Left forelimb (tissue), 1 donor: Measurements from ENCODE around the gene GRIP2.

Experiments
- DNase-seq: peaks from one replicate; pipeline ENCODE4 v3.0.0-alpha.2; 2018; ENCODE audit warnings: low spot score

The GRIP2 gene

DNA sequence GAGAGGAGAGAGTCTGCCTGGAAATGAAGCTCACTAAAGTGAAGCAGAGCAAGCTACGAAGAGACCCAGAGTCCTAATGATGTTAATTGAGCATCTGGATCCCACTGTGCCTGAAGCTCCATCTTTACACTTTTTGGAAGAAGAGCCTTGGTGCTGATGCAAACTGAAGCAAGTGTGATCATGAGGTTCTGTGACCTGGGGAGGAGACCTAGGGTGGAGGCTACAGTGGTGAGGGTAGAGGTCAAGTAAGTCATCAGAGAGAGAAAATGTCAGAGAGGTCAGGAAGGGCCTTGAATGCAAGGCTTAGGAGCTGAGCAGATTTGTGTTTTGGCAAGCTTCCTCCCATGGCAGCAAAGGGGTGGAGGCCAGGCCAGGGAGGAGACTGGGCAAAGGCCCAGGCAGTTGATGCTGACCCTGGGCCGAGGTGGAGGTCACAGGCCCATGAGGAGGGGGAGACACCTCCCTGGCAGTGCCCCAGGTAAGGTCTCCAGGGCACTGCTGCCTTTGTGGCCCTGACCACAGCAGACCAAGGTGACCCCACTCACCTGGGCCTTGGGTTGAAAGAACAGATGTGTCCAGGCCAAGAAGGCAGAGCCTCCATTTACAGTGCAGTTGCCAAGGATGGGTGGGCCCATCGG, 1.6 kb downstream of the GRIP2 start:
- no peak for DNase-seq

GRCh38 chr3:14537590-14538450, 2.3 kb downstream of the GRIP2 start:
- DNase-seq, result no peak

DNA sequence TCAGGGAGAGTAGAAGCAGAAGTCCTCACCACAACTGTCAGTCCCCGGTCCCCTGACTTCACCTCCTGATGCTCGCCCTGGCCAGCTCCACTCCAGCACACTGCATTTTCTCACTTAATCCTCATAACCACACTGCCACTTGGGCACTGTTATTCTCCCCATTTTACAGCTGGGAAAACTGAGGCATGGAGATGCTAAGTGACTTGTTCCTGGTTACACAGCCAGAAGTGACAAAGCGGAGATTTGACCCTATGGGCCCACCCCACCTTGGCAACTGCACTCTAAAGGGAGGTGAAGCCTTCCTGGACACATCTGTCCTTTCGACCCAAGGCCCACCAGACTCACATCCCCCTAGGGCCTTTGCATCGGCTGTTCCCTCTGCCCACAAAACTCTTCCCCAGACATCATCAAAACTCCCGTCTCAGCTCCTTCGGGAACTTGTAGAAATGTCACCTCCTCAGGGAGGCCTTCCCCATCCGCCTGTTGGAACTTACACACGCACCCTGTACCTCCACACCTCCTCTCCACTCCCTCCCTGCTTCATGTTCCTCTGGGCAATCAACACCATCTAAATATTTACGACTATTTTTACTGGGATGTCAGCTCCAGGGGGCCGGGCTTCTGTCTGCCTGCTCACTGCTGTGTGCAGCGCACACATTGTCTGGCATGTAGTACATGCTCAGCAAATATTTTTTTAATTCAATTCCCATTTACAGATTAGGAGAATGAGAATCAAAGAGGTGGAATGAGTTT, 3.1 kb downstream of the GRIP2 start:
- no peak for DNase-seq

DNA sequence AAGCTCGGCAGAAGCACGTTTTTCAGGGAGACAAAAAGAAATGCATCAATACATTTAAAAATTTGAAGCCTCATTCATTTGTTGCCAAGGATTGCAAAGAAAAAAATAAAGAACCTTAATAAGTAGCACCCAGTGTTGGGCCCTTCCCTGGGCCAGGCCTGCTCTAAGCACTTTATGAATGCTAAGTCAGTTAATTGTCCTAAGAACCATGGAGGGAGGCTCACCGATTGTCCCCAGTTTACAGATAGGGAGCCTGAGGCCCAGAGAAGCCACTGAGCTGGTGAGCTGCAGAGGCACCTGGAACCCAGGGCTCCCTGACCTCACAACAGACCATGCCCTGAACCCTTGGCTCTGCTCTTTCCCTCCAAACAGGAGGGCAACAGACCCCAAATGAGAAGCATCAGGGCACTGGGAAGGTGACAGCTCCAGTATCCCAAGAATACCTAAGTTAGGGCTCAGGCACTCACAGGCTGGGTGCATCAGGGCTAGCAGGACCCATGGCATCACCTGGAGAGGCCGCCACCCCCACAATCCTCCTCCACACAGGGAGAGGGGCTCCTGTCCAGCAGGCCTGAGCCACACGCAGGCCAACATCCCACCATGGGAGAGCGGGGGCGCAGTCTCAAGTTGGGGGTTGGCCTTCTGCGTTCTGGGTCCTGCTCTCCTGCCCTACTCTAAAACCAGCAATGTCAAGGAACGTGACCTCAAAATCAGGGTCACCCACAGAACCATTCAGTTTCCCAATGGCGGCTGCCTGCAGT, 3.9 kb downstream of the GRIP2 start:
- no peak for DNase-seq

DNA sequence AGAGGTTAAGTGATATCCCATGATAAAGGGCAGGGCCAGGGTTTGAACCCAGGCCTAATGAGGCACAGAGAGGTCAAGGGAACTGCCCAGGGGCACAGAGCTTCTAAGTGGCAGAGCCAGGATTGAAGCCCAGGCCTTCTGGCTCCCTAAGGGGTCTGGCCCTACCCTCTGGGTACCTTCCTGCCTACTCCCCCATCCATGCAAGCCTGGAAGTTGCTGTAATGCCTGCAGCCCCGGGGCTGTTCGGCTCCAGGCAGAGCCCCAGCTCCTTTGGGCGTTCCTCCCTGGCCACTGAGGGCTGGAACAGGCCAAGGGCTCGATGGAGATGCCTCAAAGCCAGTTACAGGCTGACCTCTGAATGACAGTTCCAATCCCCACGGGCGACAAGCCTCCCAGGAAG, 4.5 kb downstream of the GRIP2 start:
- DNase-seq, result no peak

DNA sequence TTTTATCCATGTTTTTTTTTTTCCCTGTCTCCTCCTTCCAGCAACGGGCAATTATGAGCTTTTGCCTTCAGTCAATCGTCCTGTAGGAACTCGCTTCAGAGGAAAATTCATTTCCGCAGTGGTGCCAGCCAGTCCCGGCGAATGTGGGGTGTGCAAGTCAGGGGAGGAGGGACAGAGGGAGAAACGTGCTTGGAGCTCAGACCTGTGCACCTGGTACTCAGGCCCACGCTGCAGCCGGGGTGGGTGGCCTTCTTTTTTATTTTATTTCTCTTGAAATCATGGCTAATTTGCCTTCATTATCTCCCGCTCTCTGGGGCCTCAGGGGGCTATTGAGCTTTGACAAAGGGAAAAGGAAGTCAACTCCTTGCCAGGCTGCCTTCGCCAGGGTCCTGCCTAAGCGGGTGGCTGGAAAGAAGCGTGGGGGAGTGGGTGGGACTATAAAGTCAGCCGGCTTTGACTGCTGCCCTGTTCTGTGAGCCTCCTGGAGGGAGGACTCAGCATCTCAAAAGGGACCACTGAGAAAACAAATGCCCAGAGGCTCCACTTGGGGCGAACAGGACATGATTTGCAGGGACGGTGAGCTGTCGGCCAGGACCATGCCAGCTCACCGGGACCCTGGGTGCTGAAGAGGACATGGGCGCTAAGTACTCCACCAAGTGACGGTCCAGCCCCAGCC, 5.5 kb downstream of the GRIP2 start:
- no peak for DNase-seq

GRCh38 chr3:14533457-14533958, 6.6 kb downstream of the GRIP2 start:
- no peak for DNase-seq

DNA sequence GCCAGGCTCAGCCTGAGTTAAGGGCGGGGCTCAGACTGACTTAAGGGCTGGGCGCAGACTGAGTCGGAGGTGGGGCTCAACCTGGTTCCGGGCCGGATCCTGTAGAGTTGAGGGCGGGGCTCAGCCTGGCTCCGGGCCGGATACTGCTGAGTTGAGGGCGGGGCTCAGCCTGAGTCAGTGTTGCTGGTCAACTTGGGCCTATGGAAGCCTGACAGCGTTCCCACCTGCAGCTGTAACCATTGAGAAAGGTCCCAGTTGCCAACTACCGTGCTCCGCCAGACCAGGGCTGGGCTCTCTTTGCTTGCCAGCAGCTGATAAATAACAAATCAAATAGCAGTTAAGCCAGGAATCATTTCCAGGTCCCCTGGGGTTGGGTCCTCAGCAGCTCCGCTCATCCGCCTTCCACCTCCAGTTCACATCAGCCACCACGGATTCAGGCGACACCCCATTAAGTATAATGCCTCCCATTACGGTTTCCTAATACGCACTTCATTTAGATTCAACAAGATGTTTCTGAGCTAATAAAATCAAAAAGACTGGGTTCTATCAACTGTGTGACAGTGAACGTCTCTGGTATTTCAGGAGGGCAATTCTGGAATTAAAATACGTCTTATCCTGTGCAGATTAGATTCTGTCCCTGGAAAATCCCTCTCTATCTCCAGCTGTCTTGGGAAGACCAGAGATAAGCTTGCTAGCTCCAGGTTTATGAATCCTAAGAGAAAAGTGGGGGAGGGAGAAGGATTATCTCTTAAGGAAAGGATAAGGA, 7.3 kb downstream of the GRIP2 start:
- DNase-seq, result no peak

GRCh38 chr3:14531856-14532395, 8.2 kb downstream of the GRIP2 start:
- DNase-seq, result no peak

DNA sequence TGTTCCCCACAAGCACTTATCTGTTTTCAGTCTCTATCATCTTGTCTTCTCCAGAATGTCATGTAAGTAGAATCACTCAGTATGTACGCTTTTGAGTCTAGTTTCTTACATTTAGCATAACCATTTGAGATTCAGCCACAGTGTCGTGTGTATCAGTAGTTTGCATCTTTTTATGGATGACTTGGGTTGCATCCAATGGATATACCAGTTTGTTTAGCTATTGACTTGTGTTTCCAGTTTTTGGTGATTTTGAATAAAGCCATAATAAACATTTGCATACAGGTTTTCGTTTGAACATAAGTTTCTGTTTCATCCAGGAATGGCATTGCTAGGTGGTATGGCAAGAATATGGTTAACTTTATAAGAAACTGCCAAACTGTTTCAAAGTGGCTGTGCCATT, 12.1 kb downstream of the GRIP2 start:
- no peak for DNase-seq

DNA sequence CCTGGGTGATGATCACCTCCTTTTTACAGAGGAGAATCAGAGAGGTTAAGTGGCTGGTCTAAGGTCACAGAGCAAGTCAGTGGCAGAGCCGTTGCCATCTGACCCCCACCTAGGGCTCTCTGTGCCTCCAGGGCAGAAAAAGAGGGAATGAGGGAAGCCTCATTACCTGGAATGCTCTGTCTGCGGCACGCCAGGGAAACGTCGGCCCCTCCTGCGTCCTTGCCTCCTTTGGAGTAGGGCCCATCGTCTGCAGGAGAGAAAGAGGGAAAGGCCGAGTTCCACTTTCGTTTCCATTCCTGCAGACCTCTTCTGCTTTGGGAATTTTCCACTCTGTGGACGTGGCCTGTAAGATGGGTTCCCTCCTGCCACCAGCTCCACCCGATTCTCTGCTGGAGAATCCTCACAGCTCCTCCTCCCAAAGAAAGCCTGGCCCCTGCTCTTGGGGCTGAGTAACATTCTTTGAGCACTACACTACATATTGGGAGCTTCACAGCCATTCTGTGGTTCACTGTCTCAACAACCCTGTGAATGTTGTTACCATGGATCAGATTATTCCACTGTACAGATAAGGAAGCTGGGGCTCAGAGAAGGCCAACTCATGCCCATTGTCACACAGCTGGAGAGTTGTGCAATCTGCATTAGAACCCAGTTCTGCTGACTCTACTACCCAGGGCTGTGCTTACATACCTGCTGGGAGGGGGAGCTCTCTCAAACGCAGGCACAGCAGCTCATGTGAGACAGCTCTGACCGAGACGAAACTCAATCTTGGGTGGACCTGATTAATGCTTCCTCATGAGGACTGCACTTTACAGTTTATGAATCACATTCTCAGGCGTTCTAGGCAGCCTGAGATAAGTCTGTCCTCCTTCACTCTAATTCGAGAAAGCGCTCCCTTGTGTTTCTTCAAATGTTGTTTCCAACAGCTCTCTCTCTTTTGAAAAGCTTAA, 14.2 kb downstream of the GRIP2 start:
- no peak for DNase-seq

GRCh38 chr3:14524920-14525660, 15.1 kb downstream of the GRIP2 start:
- DNase-seq, result no peak

DNA sequence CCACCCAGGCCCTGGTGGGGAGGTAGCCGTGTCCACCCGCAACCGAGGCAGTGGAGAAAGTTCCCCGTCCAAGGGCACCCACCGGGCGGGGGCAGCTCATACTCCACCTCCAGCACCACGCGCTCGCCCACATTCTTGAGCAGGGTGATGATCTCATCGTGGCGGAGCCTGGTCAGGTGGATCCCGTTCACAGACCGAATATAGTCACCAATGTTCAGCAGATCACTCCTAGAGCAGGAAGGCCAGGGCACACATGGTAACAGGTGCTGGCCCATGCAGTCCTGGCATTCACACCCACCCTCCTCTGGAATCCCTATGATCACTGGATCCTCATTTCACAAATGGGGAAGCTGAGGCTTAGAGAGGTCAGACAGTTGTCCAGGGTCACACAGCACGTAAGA, 15.8 kb downstream of the GRIP2 start:
- DNase-seq, result no peak

- no peak for DNase-seq
Observed at GRCh38 chr3:14523792-14524191, 16.4 kb downstream of the GRIP2 start.

DNA sequence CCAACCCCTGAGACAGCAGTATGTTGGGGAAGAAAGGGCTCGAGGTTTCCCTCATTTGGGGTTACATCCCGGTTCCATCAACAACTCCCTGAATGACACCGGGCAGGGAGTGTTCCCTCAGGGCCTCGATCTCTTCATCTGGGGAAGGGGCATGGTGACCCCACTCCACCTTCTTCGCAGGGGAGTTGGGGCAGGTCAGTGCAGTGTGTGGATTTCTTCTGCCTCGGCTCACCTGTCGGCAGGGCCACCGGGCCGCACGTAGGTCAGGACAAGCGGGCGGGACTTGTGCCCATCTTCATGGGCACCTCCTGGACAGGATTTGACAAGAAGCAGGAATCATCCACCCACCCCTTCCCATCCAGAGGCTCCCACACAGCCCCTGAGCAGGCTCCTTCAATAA, 17.4 kb downstream of the GRIP2 start:
- DNase-seq, result peak; percentile 62

DNA sequence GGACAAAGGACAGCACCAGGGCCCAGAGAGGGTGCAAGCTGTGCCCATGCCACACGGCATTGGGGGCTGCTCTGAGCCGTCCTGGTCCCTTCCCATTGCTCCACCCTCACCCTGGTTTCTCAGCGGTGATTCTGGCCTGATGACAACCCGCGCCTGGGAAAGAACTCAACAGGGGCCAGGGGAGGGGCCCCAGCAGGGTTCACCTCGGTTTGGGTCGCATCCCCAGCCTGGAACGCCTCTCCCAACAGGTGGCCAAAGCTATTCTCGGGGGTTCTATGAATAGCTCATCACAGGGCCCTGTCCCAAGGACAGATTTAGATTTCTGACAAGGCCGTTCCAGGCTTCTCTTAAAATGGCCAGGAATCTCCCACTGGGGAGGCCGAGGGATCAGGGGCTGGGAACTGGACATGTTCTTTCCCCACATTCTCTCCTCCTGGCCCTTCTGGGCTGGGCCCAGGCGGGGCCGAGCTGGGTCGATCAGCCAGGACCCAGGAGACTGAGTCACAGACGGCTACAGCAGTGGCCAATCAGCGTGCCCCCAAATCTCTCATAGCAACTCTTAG, 17.9 kb downstream of the GRIP2 start:
- DNase-seq, result peak; percentile 50

DNA sequence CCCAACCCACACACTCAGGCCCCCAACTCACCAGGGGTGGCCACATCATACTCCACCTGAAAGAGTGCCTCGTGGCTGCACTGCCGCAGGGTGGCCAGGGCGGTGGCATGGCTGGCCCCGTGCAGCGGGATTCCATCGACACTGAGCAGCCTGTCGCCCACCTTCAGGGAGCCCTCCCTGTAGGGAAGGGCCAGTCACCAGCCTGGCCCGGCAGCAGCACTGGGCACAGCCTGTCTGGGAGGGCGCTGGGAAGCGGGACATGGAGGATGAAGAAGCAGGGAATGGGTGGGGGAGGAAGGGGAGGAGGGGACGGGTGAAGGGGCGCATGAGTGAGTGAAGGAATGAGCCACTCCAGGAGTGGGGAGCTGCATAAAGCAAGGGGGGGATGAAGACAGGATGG, 18.5 kb downstream of the GRIP2 start:
- no peak for DNase-seq

DNA sequence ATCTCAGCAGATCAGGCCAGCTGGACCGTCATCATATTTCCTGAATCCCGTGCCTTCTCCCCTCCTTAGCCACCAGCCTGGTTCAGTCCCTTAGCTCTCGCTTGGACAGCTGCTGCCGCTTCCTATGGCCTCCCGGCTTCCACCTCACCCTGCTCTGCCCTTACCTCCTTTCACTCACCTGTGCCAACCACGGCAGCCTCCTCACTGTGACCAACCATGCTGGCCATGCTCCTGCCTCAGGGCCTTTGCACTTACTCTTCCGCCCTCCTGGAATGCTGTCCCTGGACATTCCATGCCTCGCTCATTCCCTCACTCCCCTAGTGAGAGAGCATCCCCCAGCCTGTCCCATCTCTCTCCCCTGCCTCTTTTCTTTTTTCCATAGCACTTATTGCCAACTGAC, 19.2 kb downstream of the GRIP2 start:
- DNase-seq, result no peak
